Stimulated activated CD8-positive, alpha-beta memory T cell treated with anti-CD3 and anti-CD28 coated beads, Interleukin-12 subunit alpha, Interleukin-12 subunit beta, amount 100 ng/mL, for 1 hour (primary cell): ENCODE measurements around the gene KIF26B.

Source experiments
- DNase-seq: peaks from one replicate; pipeline ENCODE4 v3.0.0-alpha.2; 2020; ENCODE audit warnings: low read depth

The KIF26B gene

GRCh38 chr1:245751726-245752470 lies 597.1 kb downstream of the KIF26B start:
- DNase-seq = no peak

DNA sequence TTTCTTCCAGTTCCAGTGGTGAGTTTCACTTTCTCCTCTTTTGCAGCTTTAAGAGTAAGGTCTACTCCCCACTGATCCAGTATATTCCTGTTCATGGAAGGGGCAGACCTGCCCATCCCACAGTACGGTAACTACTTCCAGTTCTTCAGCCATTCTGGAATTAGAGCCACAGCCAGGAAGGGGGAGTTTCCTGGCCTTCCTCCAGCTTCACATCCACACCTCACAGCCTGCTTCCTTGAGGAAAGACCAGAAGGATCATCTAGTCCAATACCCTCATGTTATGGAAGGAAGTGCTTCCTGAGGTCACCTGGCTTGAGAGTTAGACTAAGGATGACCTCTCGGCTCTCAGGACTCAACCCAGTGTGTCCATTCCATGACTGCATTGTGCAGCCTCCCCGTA lies 597.8 kb downstream of the KIF26B start:
- DNase-seq = no peak

DNA sequence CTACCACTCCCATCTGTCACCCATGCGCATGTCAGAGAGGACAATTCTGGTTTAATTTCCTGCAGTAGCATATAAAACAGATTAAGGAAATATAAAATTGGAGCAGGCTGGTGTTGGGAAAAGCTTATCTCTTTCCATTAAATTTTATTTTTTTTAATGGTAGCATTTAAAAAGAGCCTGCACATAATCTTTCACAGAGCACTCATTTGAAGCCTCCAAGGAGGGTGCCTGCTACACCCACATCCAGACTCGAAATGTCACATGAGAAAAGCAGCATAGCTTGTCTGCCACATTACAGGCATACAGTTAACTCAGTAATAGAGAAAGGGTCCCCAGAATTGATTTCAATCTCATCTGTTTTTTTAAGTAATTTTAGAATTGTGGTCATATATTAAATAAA lies 599.0 kb downstream of the KIF26B start:
- no peak for DNase-seq

GRCh38 chr1:245754463-245754961 lies 599.7 kb downstream of the KIF26B start:
- DNase-seq = no peak
